Measurements from ENCODE around the gene ING4. TPM values are rescaled to one million over a fixed set of nuclear protein-coding genes. Genes with fewer than 3 reads are reported as not detected.

Gene ING4
- total RNA-seq, 2 donors from 2014 or later = 75.5 to 78.9 TPM

DNA sequence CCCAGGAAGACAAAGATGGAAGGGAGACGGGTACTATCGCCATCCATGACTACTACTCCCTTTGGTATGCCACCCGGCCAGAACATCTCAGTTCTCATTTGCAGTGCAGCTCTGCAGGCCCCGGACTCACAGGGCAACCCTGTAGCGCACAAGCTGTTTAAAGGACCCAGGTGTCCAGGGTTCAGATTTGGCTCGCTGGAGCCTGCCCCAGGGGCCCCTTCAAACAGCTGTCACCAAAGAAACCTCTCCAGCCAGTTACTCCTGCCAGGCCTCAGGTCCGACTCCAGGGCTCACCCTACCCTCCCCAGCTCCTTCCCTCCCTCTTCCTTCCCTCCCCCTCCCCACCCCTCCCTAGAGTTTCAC, 50.3 kb downstream of the ING4 start:
- no peaks in the 10 kb centered on the region for H3K27me3 ChIP-seq (replicated peaks; ENCODE audit: insufficient read depth)
- TF ChIP-seq, protein P1, sequence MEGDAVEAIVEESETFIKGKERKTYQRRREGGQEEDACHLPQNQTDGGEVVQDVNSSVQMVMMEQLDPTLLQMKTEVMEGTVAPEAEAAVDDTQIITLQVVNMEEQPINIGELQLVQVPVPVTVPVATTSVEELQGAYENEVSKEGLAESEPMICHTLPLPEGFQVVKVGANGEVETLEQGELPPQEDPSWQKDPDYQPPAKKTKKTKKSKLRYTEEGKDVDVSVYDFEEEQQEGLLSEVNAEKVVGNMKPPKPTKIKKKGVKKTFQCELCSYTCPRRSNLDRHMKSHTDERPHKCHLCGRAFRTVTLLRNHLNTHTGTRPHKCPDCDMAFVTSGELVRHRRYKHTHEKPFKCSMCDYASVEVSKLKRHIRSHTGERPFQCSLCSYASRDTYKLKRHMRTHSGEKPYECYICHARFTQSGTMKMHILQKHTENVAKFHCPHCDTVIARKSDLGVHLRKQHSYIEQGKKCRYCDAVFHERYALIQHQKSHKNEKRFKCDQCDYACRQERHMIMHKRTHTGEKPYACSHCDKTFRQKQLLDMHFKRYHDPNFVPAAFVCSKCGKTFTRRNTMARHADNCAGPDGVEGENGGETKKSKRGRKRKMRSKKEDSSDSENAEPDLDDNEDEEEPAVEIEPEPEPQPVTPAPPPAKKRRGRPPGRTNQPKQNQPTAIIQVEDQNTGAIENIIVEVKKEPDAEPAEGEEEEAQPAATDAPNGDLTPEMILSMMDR (IDR thresholded peaks at IDR 0.05) = no peak
- TF ChIP-seq POLR2AphosphoS5 (IDR thresholded peaks at IDR 0.05) (no peak), POLR2A (IDR thresholded peaks at IDR 0.05) (no peak)
- no peak for DNase-seq (ENCODE audit: low spot score)
- intact Hi-C loops (cut with DNase I) = loop anchor here (5.0 kb wide), 1 partner anchor 155 kb away; the partner anchor contains the start of gene PTMS
- no peak overlapping the region for H3K4me3 ChIP-seq
- H3K9me3 ChIP-seq = no peaks in the 10 kb centered on the region
- peaks cover 14% of the 10 kb centered on the region for H3K4me1 ChIP-seq (replicated peaks)
- WGBS = 8% methylated on average over 7 of the region's 7 CpGs
- no peaks in the 10 kb centered on the region for H3K36me3 ChIP-seq
- peak overlapping the region; percentile 86 to 94 for H3K27ac ChIP-seq

DNA sequence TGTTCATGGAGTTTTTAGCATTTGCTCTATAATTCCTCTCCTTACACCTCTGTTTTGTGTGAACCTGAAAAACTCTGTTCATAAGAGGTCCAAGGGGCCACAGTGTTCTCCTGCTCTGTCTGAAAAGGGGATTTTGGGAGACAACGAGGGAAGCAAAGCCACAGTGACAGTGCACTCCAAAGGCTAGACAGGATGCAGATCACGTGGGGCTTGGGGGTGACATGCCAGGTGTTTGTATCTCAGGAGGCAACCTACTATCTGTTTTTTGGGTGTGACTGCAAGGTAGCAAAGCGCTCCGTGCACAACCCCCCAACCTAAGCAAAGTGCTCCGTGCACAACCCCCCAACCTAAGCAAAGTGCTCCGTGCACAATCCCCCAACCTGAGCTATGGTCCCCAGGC, 50.7 kb downstream of the ING4 start:
- no peak overlapping the region for H3K4me3 ChIP-seq
- no peaks in the 10 kb centered on the region for H3K9me3 ChIP-seq
- TF ChIP-seq, protein P1 (IDR thresholded peaks at IDR 0.05) = no peak
- no peak for TF ChIP-seq POLR2AphosphoS5 (IDR thresholded peaks at IDR 0.05)
- TF ChIP-seq POLR2A (IDR thresholded peaks at IDR 0.05) = no peak
- H3K36me3 ChIP-seq = no peaks in the 10 kb centered on the region
- peak overlapping the region; percentile 86 to 94 for H3K27ac ChIP-seq
- intact Hi-C loops (cut with DNase I) = loop anchor here (5.0 kb wide), 1 partner anchor 155 kb away; the partner anchor contains the start of gene PTMS
- H3K27me3 ChIP-seq (replicated peaks; ENCODE audit: insufficient read depth) = no peaks in the 10 kb centered on the region
- H3K4me1 ChIP-seq (replicated peaks) = peaks cover 14% of the 10 kb centered on the region
- 48% methylated on average over 6 of the region's 6 CpGs for WGBS
- DNase-seq (ENCODE audit: low spot score) = no peak

DNA sequence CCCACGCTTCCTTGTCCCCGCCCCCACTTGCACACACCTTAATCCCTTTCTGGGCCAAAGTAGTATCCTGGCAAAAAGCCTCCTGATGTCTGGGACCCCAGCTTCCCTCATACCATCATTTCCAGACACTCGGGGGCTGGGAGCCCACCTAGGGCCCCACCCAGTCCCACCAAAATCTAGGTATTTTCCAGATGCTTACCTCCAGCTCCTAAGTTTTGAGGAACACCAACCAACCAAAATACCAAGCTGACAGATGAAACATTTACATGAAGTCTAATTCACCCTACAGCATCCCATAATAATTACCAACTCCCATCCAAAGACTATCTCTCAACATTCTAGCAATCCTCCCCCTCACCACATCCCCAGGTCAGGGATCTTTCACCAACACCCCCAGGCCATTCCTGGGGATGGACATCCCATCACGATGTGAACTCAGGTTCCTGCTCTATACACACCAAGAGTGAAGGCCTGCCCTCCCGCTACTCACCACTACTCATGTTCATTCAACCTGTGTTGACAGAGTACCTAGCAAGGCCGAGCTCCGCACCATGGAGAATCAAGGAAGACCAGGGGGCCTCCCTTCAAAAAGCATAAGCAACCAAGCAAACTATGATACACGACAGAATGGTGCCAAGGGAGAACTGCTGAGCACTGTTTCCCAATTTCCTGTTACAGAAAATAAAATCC, 54.2 kb downstream of the ING4 start:
- DNase-seq (ENCODE audit: low spot score) = no peak
- intact Hi-C loops (cut with DNase I) = loop anchor here (5.0 kb wide), 1 partner anchor 41 kb away; the partner anchor contains the start of gene NOP2
- Histone ChIP-seq H3K9me3 (no peaks in the 10 kb centered on the region), H3K4me3 (no peak overlapping the region), H3K36me3 (no peaks in the 10 kb centered on the region), H3K4me1 (replicated peaks) (peaks cover 30% of the 10 kb centered on the region), H3K27me3 (replicated peaks; ENCODE audit: insufficient read depth) (no peaks in the 10 kb centered on the region), H3K27ac (peak overlapping the region; percentile 66 to 96)
- no peak for TF ChIP-seq POLR2A (IDR thresholded peaks at IDR 0.05)
- TF ChIP-seq POLR2AphosphoS5 (IDR thresholded peaks at IDR 0.05) = no peak
- WGBS = 55% methylated on average over 8 of the region's 8 CpGs

DNA sequence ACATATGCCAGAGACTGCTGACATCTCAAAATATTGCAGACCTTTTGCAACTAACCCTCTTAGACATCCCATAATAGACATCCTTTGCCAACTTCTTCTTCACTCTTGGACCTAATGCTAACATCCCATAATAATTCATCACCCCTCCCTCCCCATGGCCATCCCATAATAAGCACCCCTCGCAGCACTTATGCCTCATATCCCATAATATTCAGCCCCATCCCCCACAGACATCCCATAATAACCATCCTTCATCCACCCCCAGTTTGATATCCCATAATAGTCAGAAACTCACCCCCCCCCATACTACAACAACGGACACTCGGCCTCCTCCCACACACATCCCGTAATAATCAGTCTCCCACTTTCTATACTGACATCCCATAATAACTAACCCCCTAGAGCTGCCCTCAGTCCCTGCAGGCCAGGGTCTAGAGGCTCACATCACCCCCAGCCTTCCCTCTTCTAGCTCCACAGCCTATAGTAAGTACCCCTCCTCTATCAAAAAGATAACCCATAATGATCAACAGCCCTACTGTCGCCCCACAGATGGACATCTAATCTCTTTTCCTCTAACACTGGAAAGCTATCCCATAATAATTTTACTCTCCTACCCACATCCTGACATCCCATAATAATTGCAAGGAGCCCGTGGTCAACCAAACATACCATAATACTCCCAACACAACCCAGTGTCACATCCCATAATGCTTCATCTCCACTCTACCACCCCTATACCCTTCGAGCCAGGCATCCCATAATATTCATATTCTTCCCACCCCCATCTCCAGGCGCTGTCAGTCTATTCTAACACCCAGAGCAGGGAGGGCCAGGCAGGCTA, 54.9 kb downstream of the ING4 start:
- DNase-seq (ENCODE audit: low spot score) = no peak
- TF ChIP-seq POLR2A (IDR thresholded peaks at IDR 0.05) = no peak
- TF ChIP-seq POLR2AphosphoS5 (IDR thresholded peaks at IDR 0.05) = no peak
- TF ChIP-seq, protein P1 (IDR thresholded peaks at IDR 0.05) = no peak
- H3K9me3 ChIP-seq = no peaks in the 10 kb centered on the region
- H3K27ac ChIP-seq = peak overlapping the region; percentile 66 to 96
- H3K4me3 ChIP-seq = no peak overlapping the region
- no peaks in the 10 kb centered on the region for H3K27me3 ChIP-seq (replicated peaks; ENCODE audit: insufficient read depth)
- peaks cover 31% of the 10 kb centered on the region for H3K4me1 ChIP-seq (replicated peaks)
- no peaks in the 10 kb centered on the region for H3K36me3 ChIP-seq
- 10% methylated on average over 8 of the region's 8 CpGs for WGBS
- intact Hi-C loops (cut with DNase I) = loop anchor here (5.0 kb wide), 1 partner anchor 41 kb away; the partner anchor contains the start of gene NOP2
